Neural progenitor cell (in vitro differentiated cells): ENCODE measurements around the gene SERPINI2.

Experiments used
- CTCF ChIP-seq: fragments of 200-600 bp; sonication (generic); IDR thresholded peaks from 2 replicates; pipeline ENCODE4 v1.5.1; 2017; ENCODE audit warnings: antibody characterized with exemption, mild to moderate bottlenecking
- EZH2 ChIP-seq: fragments of 200-600 bp; sonication (generic); IDR thresholded peaks from 2 replicates; pipeline ENCODE4 v1.6.1; 2017; ENCODE audit warnings: antibody characterized with exemption, mild to moderate bottlenecking, moderate library complexity
- EZH2phosphoT487 ChIP-seq: fragments of 200-600 bp; sonication (generic); IDR thresholded peaks from 2 replicates; pipeline ENCODE4 v1.6.1; 2017; ENCODE audit warnings: antibody characterized with exemption

GRCh38 chr3:167450675-167451074, 23.2 kb downstream of the SERPINI2 start:
- TF ChIP-seq CTCF (no peak), EZH2phosphoT487 (peak; percentile 74), EZH2 (no peak)
